HG03571 (cell line): ENCODE measurements around the gene RAB19.
"Not testable (repeated sequence)": the region's sequence is repeated elsewhere in the genome, so short reads cannot be mapped to it uniquely, and the experiment has no call there.

Source experiments
- ATAC-seq: cut with Tn5 transposase; IDR thresholded peaks from one replicate; pipeline ENCODE4 v1.9.1; 2021; ENCODE audit not compliant: unreplicated experiment

Gene RAB19

GRCh38 chr7:140400381-140400780, 3.5 kb upstream of the RAB19 start:
- ATAC-seq, result no peak

- ATAC-seq, result no peak
Measured at GRCh38 chr7:140402178-140402835, 1.6 kb upstream of the RAB19 start.

GRCh38 chr7:140404565-140405065, 757 bp downstream of the RAB19 start:
- ATAC-seq, result no peak

- ATAC-seq, result no peak
Measured at GRCh38 chr7:140415361-140415760, 11.5 kb downstream of the RAB19 start.

- ATAC-seq, result not testable (repeated sequence)
Measured at GRCh38 chr7:140415816-140416215, 12.0 kb downstream of the RAB19 start.

GRCh38 chr7:140416560-140416959, 12.7 kb downstream of the RAB19 start:
- no peak for ATAC-seq

- no peak for ATAC-seq
Measured at GRCh38 chr7:140417456-140418155, 13.7 kb downstream of the RAB19 start.

- not testable (repeated sequence) for ATAC-seq
Measured at GRCh38 chr7:140418156-140418472, 14.3 kb downstream of the RAB19 start.

- no peak for ATAC-seq
Measured at GRCh38 chr7:140418653-140419052, 14.8 kb downstream of the RAB19 start.

- no peak for ATAC-seq
Measured at GRCh38 chr7:140421521-140421920, 17.7 kb downstream of the RAB19 start.

GRCh38 chr7:140423501-140423900, 19.6 kb downstream of the RAB19 start:
- no peak for ATAC-seq

- ATAC-seq, result no peak
Measured at GRCh38 chr7:140425718-140426117, 21.9 kb downstream of the RAB19 start.

- ATAC-seq, result no peak
Measured at GRCh38 chr7:140426130-140426529, 22.3 kb downstream of the RAB19 start.

GRCh38 chr7:140433396-140433795, 29.5 kb downstream of the RAB19 start:
- ATAC-seq, result no peak

GRCh38 chr7:140435252-140435895, 31.5 kb downstream of the RAB19 start:
- ATAC-seq, result no peak

- no peak for ATAC-seq
Measured at GRCh38 chr7:140439359-140439758, 35.5 kb downstream of the RAB19 start.

- no peak for ATAC-seq
Measured at GRCh38 chr7:140440593-140440992, 36.7 kb downstream of the RAB19 start.

- no peak for ATAC-seq
Measured at GRCh38 chr7:140441519-140441918, 37.7 kb downstream of the RAB19 start.

- ATAC-seq, result no peak
Measured at GRCh38 chr7:140446467-140446866, 42.6 kb downstream of the RAB19 start.

- ATAC-seq, result no peak
Measured at GRCh38 chr7:140447841-140448240, 44.0 kb downstream of the RAB19 start.

GRCh38 chr7:140448781-140449480, 45.1 kb downstream of the RAB19 start:
- no peak for ATAC-seq

GRCh38 chr7:140451716-140452115, 47.9 kb downstream of the RAB19 start:
- no peak for ATAC-seq
